Vagina (tissue), 2 donors: ENCODE measurements around the gene ZNF783. TPM values are rescaled to one million over a fixed set of nuclear protein-coding genes. Genes with fewer than 3 reads are reported as not detected.

Experiments used
- DNase-seq, 2 donors: peaks; one replicate each; pipeline ENCODE4 v3.0.0-alpha.2; 2017; ENCODE audit errors: extremely low spot score in 2 of 2
- H3K27ac ChIP-seq: fragments of 200-600 bp; sonication (generic); one replicate; pipeline ENCODE4 v1.5.1; 2019
- H3K27me3 ChIP-seq: fragments of 200-600 bp; sonication (generic); one replicate; pipeline ENCODE4 v1.5.1; 2019
- H3K36me3 ChIP-seq, 2 donors: fragments of 200-600 bp; sonication (generic); one replicate each; pipeline ENCODE4 v1.5.1; 2017 to 2019
- H3K4me1 ChIP-seq: fragments of 200-600 bp; sonication (generic); one replicate; pipeline ENCODE4 v1.5.1; 2019
- H3K4me3 ChIP-seq, 2 donors: fragments of 200-600 bp; sonication (generic); 1 replicate in 1 of 2; 2 replicates in 1 of 2; pipeline ENCODE4 v1.5.1; 2016 to 2019
- H3K9me3 ChIP-seq: fragments of 200-600 bp; sonication (generic); one replicate; pipeline ENCODE4 v1.5.1; 2019
- POLR2A ChIP-seq, 2 donors: fragments of 450-650 bp; IDR thresholded peaks; one replicate each; pipeline ENCODE4 v1.6.1; 2017; ENCODE audit warnings: antibody characterized with exemption in 2 of 2, mild to moderate bottlenecking in 2 of 2, moderate library complexity in 2 of 2
- POLR2AphosphoS5 ChIP-seq, 2 donors: sonication (generic); formaldehyde crosslinking; IDR thresholded peaks; one replicate each; pipeline ENCODE4 v1.9.0; 2017; ENCODE audit warnings: antibody characterized with exemption in 2 of 2, mild to moderate bottlenecking in 2 of 2, low read depth in 1 of 2; ENCODE audit not compliant: insufficient read depth in 1 of 2
- intact Hi-C: fragments of 100-400 bp; cut with DNase I; formaldehyde crosslinking; loops from one replicate; pipeline ENCODE4 v1.15.1; 2023
- total RNA-seq: library from RNA; depleted of rRNA; stranded (reverse); fragments of >200 nt; gene quantifications from one replicate; pipeline ENCODE4 v1.2.3, GENCODE V29; 2016
- TF ChIP-seq, protein P1 (sequence below), 3 experiments: fragments of 450-650 bp in 2 of 3; fragments of 200-600 bp in 1 of 3; sonication (generic) in 1 of 3; IDR thresholded peaks; one replicate each; pipeline ENCODE4 v1.5.1; 2017 to 2019; ENCODE audit warnings: antibody characterized with exemption in 3 of 3, mild to moderate bottlenecking in 2 of 3, moderate library complexity in 2 of 3

ZNF783 gene
- total RNA-seq, 1 donor from 2014 or later = 13.8 TPM

DNA sequence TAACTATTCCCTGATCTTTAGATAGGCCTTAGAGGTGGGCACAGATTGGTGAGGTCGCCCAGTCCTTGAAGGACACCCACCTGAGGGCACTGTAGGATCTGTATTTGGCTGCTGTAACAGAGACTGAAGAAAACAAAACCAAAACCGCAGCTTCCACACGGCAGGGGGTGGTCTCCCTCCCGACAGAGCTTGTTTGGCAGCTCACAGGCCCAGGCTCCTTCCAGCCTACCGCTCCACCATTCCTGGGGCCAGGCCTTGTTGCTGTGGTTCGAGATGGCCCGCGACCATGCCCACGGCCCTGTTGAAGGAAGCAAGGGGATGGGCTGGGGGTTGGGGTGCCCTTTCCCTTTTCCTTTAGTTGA lies 30.4 kb downstream of the ZNF783 start:
- intact Hi-C loops = no loop called here

DNA sequence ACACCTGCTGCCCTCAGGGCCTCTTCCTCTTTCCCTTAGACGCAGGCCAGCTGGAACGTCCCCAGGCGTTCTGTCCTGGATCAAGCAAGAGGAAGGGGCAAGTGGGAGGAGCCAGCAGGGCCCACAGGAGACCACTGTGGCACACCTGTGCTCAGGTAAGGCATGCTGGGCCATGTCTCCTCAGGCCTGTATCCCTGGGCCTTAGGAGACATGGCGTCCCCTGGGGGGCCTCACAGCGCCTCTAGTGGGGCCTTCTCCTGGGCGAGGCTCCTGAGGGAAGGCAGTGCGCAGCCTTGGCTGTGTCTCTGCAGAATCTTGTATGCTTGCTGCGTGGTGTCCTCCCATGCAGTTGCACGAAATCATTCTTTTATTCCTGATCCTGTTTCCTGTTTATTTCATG lies 31.3 kb downstream of the ZNF783 start:
- DNase-seq = peak in 1 of 2 donors; percentile 76
- no peaks in the 10 kb centered on the region for H3K9me3 ChIP-seq
- intact Hi-C loops = no loop called here
- H3K27me3 ChIP-seq = no peaks in the 10 kb centered on the region
- no peak overlapping the region for H3K4me3 ChIP-seq
- no peak overlapping the region for H3K27ac ChIP-seq
- H3K36me3 ChIP-seq = peaks cover 0 to 12% of the 10 kb centered on the region in 2 donors
- no peaks in the 10 kb centered on the region for H3K4me1 ChIP-seq
- TF ChIP-seq POLR2AphosphoS5 (IDR thresholded peaks at IDR 0.05; ENCODE audit: insufficient read depth in 1 of 2, low read depth in 1 of 2) = no peak
- no peak for TF ChIP-seq POLR2A (IDR thresholded peaks at IDR 0.05)
- TF ChIP-seq, protein P1, sequence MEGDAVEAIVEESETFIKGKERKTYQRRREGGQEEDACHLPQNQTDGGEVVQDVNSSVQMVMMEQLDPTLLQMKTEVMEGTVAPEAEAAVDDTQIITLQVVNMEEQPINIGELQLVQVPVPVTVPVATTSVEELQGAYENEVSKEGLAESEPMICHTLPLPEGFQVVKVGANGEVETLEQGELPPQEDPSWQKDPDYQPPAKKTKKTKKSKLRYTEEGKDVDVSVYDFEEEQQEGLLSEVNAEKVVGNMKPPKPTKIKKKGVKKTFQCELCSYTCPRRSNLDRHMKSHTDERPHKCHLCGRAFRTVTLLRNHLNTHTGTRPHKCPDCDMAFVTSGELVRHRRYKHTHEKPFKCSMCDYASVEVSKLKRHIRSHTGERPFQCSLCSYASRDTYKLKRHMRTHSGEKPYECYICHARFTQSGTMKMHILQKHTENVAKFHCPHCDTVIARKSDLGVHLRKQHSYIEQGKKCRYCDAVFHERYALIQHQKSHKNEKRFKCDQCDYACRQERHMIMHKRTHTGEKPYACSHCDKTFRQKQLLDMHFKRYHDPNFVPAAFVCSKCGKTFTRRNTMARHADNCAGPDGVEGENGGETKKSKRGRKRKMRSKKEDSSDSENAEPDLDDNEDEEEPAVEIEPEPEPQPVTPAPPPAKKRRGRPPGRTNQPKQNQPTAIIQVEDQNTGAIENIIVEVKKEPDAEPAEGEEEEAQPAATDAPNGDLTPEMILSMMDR (IDR thresholded peaks at IDR 0.05) = no peak

More for the DNA sequence above, 30.4 kb downstream of the ZNF783 start:
- DNase-seq = no peak
- no peak overlapping the region for H3K27ac ChIP-seq
- H3K36me3 ChIP-seq = peaks cover 0 to 12% of the 10 kb centered on the region in 2 donors
- H3K4me1 ChIP-seq = no peaks in the 10 kb centered on the region
- H3K4me3 ChIP-seq = no peak overlapping the region
- H3K27me3 ChIP-seq = no peaks in the 10 kb centered on the region
- TF ChIP-seq, protein P1 (IDR thresholded peaks at IDR 0.05) = no peak
- TF ChIP-seq POLR2AphosphoS5 (IDR thresholded peaks at IDR 0.05; ENCODE audit: insufficient read depth in 1 of 2, low read depth in 1 of 2) (no peak), POLR2A (IDR thresholded peaks at IDR 0.05) (no peak)
- H3K9me3 ChIP-seq = no peaks in the 10 kb centered on the region

DNA sequence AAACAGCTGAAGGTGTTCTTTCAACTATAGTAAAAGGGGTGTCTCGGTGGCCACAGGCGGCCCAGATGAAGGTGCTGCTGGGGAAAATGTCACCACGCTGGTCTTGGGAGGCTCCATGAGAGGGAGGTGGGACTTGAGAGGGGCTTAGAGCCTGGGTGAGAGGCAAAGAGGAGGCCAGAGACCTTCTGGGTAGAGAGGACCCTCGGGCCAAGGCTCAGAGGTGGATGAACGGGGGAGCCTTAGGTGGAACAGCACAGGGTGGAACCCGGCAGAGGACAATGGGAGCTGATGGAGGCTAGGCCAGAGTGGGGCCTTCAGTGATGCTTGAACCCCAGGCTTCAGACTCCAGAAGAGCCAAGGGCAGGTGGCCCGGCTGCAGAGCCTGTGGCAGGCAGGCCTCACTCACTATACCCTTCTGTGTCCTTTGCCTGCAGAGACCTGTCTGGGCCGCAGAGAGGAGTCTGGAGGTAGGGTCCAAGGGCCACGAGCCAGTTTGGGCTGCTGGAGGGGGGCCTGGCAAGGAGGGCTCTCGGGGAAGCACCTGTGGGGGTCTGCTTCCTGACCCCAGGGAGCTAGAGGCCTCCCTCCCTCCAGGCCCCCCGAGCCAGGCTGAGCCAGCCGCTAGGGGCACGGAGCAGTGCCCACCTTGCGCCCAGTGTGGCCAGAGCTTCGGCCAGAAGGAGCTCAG lies 32.1 kb downstream of the ZNF783 start:
- Histone ChIP-seq H3K27me3 (no peaks in the 10 kb centered on the region), H3K4me1 (no peaks in the 10 kb centered on the region), H3K27ac (no peak overlapping the region), H3K4me3 (no peak overlapping the region), H3K9me3 (no peaks in the 10 kb centered on the region), H3K36me3 (peaks cover 0 to 12% of the 10 kb centered on the region in 2 donors)
- TF ChIP-seq POLR2A (IDR thresholded peaks at IDR 0.05) (no peak), POLR2AphosphoS5 (IDR thresholded peaks at IDR 0.05; ENCODE audit: insufficient read depth in 1 of 2, low read depth in 1 of 2) (no peak)
- TF ChIP-seq, protein P1 (IDR thresholded peaks at IDR 0.05) = no peak
- peak in 1 of 2 donors; percentile 71 for DNase-seq
- intact Hi-C loops = no loop called here

DNA sequence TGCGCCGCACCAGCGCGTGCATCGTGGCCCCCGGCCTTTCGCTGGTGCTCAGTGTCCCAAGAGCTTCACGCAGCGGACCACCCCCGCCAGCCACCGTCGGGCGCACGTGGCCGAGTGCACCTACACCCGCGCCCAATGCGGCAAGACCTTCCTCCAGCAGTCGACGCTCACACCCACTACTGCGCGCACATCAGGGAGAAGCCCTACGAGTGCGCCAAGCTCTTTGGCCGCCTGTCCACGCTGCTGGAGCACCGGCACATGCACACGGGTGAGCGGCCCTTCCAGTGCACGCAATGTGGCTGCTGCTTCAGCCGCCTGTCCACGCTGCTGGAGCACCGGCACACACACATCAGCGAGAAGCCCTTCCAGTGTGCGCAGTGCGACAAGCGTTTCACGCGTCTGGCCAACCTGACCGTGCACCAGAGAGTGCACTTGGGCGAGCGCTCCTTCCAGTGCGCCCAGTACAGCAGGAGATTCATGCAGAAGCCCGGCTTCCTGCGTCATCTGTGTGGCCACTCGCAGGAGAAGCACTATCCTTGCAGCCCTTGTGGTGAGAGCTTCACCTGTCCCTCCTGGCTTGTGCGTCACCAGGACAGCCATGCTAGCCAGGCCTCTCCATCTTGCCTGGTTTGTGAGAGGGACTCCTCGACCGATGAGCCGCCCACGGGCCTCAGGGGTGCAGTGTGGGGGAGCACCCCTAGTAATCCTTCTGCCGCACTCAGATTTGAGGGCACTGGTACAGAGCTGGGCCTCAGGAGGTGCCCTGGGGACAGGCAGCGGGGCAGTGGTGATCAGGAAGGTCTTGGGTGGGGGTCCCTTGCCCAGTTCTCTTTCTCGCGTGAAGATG lies 32.9 kb downstream of the ZNF783 start:
- no peaks in the 10 kb centered on the region for H3K9me3 ChIP-seq
- peaks cover 0 to 12% of the 10 kb centered on the region in 2 donors for H3K36me3 ChIP-seq
- no peak for TF ChIP-seq POLR2A (IDR thresholded peaks at IDR 0.05)
- no peak for TF ChIP-seq POLR2AphosphoS5 (IDR thresholded peaks at IDR 0.05; ENCODE audit: insufficient read depth in 1 of 2, low read depth in 1 of 2)
- TF ChIP-seq, protein P1 (IDR thresholded peaks at IDR 0.05) = no peak
- peak in 1 of 2 donors; percentile 78 for DNase-seq
- H3K27me3 ChIP-seq = no peaks in the 10 kb centered on the region
- H3K4me1 ChIP-seq = no peaks in the 10 kb centered on the region
- intact Hi-C loops = no loop called here
- H3K4me3 ChIP-seq = no peak overlapping the region
- no peak overlapping the region for H3K27ac ChIP-seq
